Measurements from ENCODE around the gene MARVELD3.

DNA sequence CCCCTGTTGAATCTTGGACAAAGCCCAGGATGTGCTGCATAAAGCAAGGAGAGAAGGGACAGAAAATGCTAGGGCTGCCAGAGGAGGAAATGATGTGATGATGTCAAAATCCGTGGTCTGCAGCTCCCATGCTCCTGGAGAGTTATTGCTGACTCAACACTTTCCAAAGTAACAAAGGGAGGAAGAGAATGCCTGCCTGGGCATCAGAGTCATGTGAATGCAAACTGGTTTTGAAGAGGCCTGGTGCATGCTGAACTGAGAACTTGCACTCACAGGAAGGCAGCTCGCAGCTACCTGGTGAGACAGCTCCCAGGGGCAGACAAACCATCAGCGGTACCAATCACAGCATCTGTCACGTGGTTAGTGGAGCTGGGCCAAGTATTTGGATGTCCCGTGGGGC, 2.8 kb downstream of the MARVELD3 start:
- TF ChIP-seq CTCF (IDR thresholded peaks at IDR 0.05) (no peak), POLR2AphosphoS5 (IDR thresholded peaks at IDR 0.05) (no peak), POLR2A (IDR thresholded peaks at IDR 0.05) (no peak)
